Effector memory CD4-positive, alpha-beta T cell (primary cell): ENCODE data around the gene KLF3.

Experiments
- DNase-seq, 3 donors: peaks; one replicate each; pipeline ENCODE4 v3.0.0-alpha.2; 2020
- H3K27ac ChIP-seq: 2 replicates; pipeline ENCODE4 v1.7.0; 2013; ENCODE audit warnings: mild to moderate bottlenecking, low read length, moderate library complexity; ENCODE audit not compliant: insufficient read depth, poor library complexity, severe bottlenecking
- H3K27me3 ChIP-seq: replicated peaks from 2 replicates; pipeline ENCODE4 v1.7.0; 2013; ENCODE audit warnings: mild to moderate bottlenecking, low read length; ENCODE audit not compliant: insufficient read depth, control insufficient read depth, poor library complexity, severe bottlenecking
- H3K36me3 ChIP-seq: 2 replicates; pipeline ENCODE4 v1.7.0; 2013; ENCODE audit warnings: mild to moderate bottlenecking, low read length, moderate library complexity; ENCODE audit not compliant: control insufficient read depth, insufficient read depth
- H3K4me1 ChIP-seq: 2 replicates; pipeline ENCODE4 v1.7.0; 2013; ENCODE audit warnings: low read length, mild to moderate bottlenecking; ENCODE audit not compliant: control insufficient read depth, insufficient read depth, poor library complexity, severe bottlenecking
- H3K4me3 ChIP-seq: 2 replicates; pipeline ENCODE4 v1.7.0; 2013; ENCODE audit warnings: low read length, low read depth, mild to moderate bottlenecking; ENCODE audit not compliant: insufficient read depth, poor library complexity, severe bottlenecking
- H3K9me3 ChIP-seq: 2 replicates; pipeline ENCODE4 v1.7.0; 2013; ENCODE audit warnings: mild to moderate bottlenecking, low read length, moderate library complexity; ENCODE audit not compliant: control insufficient read depth

KLF3 gene

GRCh38 chr4:38710053-38710452 lies 46.1 kb downstream of the KLF3 start:
- H3K9me3 ChIP-seq = no peaks in the 10 kb centered on the region
- no peak overlapping the region for H3K27ac ChIP-seq
- no peak overlapping the region for H3K4me3 ChIP-seq
- H3K27me3 ChIP-seq = no peaks in the 10 kb centered on the region
- no peak for DNase-seq
- H3K36me3 ChIP-seq = no peaks in the 10 kb centered on the region
- no peaks in the 10 kb centered on the region for H3K4me1 ChIP-seq

- Histone ChIP-seq H3K36me3 (no peaks in the 10 kb centered on the region), H3K27ac (no peak overlapping the region), H3K4me1 (no peaks in the 10 kb centered on the region), H3K9me3 (no peaks in the 10 kb centered on the region), H3K4me3 (no peak overlapping the region), H3K27me3 (no peaks in the 10 kb centered on the region)
- no peak for DNase-seq
Observed at GRCh38 chr4:38711066-38711465, 47.1 kb downstream of the KLF3 start.

GRCh38 chr4:38715050-38715449 lies 51.1 kb downstream of the KLF3 start:
- no peaks in the 10 kb centered on the region for H3K9me3 ChIP-seq
- no peak for DNase-seq
- no peaks in the 10 kb centered on the region for H3K4me1 ChIP-seq
- H3K36me3 ChIP-seq = no peaks in the 10 kb centered on the region
- no peak overlapping the region for H3K27ac ChIP-seq
- no peak overlapping the region for H3K4me3 ChIP-seq
- H3K27me3 ChIP-seq = no peaks in the 10 kb centered on the region

DNA sequence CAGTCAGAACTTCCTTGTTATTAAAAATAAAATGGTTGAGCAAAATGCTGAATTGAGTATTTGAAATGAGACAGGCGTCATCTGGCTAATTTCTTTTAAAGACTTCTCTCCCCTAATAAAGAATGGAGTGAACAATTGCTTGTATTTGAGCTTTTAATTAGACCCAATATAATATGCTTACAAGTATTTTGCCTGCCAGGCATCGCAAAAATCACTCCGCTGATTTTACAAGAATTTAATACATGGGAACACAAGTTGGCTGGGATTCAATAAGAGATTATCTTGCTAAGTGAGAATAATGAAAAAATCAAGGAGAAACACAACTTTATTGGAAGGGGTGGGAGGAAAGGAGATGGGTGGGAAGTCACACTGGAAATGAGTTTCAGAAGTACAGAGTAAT lies 52.3 kb downstream of the KLF3 start:
- H3K27ac ChIP-seq = no peak overlapping the region
- no peak overlapping the region for H3K4me3 ChIP-seq
- DNase-seq = no peak
- no peaks in the 10 kb centered on the region for H3K4me1 ChIP-seq
- no peaks in the 10 kb centered on the region for H3K36me3 ChIP-seq
- no peaks in the 10 kb centered on the region for H3K9me3 ChIP-seq
- H3K27me3 ChIP-seq = no peaks in the 10 kb centered on the region

- DNase-seq = no peak
- no peaks in the 10 kb centered on the region for H3K27me3 ChIP-seq
- H3K9me3 ChIP-seq = no peaks in the 10 kb centered on the region
- no peaks in the 10 kb centered on the region for H3K4me1 ChIP-seq
- no peak overlapping the region for H3K27ac ChIP-seq
- H3K36me3 ChIP-seq = no peaks in the 10 kb centered on the region
- no peak overlapping the region for H3K4me3 ChIP-seq
Observed at GRCh38 chr4:38717604-38718003, 53.6 kb downstream of the KLF3 start.

- Histone ChIP-seq H3K9me3 (no peaks in the 10 kb centered on the region), H3K36me3 (no peaks in the 10 kb centered on the region), H3K27me3 (no peaks in the 10 kb centered on the region), H3K4me3 (no peak overlapping the region), H3K27ac (no peak overlapping the region), H3K4me1 (no peaks in the 10 kb centered on the region)
- DNase-seq = no peak
Observed at GRCh38 chr4:38723114-38723513, 59.1 kb downstream of the KLF3 start.

DNA sequence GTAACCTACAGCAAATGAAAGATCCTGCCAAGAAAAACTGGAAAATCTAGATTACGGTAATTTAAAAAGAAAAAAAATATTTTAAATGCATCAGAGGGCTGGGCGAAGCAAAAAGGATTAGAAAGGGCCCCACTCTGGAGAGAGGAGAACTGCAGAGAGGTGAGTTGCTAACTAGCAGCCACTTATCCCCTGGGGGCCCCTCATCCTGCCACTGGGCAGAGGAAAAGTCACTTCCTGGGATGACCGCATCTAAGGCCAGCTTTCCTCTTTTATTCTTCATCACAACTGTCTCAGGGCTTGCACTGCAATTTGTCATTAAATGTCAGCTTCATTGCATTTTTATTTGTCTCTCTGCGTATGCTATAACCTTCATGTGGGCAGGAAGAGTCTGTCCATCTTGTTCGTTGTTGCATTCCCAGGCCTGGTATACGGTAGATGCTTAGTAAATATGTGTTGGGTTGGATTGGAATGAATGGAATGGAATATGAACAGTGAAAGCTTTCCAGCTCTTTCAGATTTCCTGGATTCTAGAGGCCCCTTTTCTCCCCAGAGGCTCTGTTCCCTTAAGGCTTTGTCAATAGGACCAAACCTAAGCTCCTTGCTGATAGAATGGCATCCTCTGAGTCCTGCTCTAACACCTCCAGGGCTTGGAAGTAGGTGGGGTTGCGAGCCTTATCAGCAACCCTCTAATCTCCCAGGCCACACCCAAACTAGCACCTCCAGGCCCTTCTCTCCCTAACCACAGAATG lies 59.9 kb downstream of the KLF3 start:
- H3K36me3 ChIP-seq = no peaks in the 10 kb centered on the region
- no peak overlapping the region for H3K27ac ChIP-seq
- no peaks in the 10 kb centered on the region for H3K9me3 ChIP-seq
- DNase-seq = no peak
- H3K4me1 ChIP-seq = peaks cover 5% of the 10 kb centered on the region
- no peak overlapping the region for H3K4me3 ChIP-seq
- H3K27me3 ChIP-seq = no peaks in the 10 kb centered on the region

- Histone ChIP-seq H3K9me3 (no peaks in the 10 kb centered on the region), H3K27me3 (no peaks in the 10 kb centered on the region), H3K36me3 (no peaks in the 10 kb centered on the region), H3K4me1 (peaks cover 5% of the 10 kb centered on the region), H3K27ac (no peak overlapping the region), H3K4me3 (no peak overlapping the region)
- no peak for DNase-seq
Observed at GRCh38 chr4:38724475-38724808, 60.4 kb downstream of the KLF3 start.

DNA sequence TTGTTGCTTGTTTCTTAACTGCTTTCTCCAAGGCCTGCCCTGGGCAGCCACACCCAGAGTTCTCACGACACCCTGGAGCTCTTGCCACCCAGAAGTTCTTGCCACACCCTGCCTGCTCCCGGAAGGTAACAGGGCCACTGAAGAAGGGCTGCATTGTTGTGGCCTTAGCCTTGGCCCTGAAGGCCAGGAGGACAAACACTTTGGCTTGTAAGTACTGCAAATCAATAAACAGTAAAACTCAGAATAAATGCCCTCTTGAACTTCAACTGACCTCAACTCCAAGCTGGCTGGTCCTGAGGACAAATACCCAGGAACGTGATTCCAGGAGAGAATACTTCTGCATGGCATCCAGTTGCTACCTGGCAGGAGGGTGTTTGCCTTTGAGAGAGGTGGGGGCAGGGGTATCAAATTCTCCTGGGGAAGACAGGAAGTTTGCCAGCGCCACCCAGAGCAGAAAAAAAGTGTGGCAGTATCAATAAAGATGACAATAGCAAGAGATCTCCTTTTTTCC lies 64.7 kb downstream of the KLF3 start:
- H3K27me3 ChIP-seq = no peaks in the 10 kb centered on the region
- no peaks in the 10 kb centered on the region for H3K9me3 ChIP-seq
- no peak overlapping the region for H3K27ac ChIP-seq
- peaks cover 12% of the 10 kb centered on the region for H3K4me1 ChIP-seq
- H3K36me3 ChIP-seq = no peaks in the 10 kb centered on the region
- DNase-seq = no peak
- no peak overlapping the region for H3K4me3 ChIP-seq

DNA sequence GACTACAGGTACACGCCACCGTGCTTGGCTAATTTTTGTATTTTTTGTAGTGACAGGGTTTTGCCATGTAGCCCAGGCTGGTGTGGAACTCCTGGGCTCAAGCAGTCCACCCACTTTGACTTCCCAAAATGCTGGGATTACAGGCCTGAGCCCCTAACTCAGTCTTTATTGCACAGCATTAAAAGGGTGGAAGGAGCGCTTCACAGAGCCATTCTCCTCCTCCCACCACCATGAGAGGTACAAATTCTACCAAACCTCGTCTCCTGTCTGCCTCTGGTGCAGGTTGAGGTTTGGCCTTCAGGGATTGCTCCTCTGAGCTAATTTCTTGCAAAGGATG lies 66.5 kb downstream of the KLF3 start:
- Histone ChIP-seq H3K4me3 (no peak overlapping the region), H3K27me3 (no peaks in the 10 kb centered on the region), H3K4me1 (peaks cover 12% of the 10 kb centered on the region), H3K36me3 (no peaks in the 10 kb centered on the region), H3K27ac (no peak overlapping the region), H3K9me3 (no peaks in the 10 kb centered on the region)
- DNase-seq = no peak
